HEK293 (cell line): ENCODE results near the gene DEPDC5.

Experiments
- CTCF ChIA-PET: fragments of 350-600 bp; formaldehyde crosslinking; extraction: SDS; loops from one replicate; lab custom pipeline; 2021; ENCODE audit warnings: antibody characterized with exemption; lab: Yijun Ruan, JAX
- POLR2A ChIA-PET: fragments of 300-600 bp; formaldehyde crosslinking; extraction: SDS; loops from one replicate; lab custom pipeline; 2020; ENCODE audit warnings: antibody characterized with exemption, inconsistent platforms; lab: Yijun Ruan, JAX
- H3K27ac ChIP-seq: fragments of 200-500 bp; sonication (Bioruptor generic); 2 replicates; pipeline ENCODE4 v1.5.1; 2014; ENCODE audit warnings: low read depth, low read length, control low read depth, inconsistent platforms; ENCODE audit errors: extremely low read depth
- H3K36me3 ChIP-seq, 2 experiments: fragments of 200-500 bp in 1 of 2; sonication (Bioruptor generic) in 1 of 2; 1 replicate in 1 of 2; 2 replicates in 1 of 2; pipeline ENCODE4 v1.5.1; 2014 to 2017; ENCODE audit warnings: inconsistent platforms in 2 of 2, low read length in 2 of 2; ENCODE audit not compliant: control insufficient read depth in 2 of 2, insufficient read depth in 1 of 2
- H3K4me1 ChIP-seq: fragments of 200-500 bp; sonication (Bioruptor generic); 2 replicates; pipeline ENCODE4 v1.5.1; 2014; ENCODE audit warnings: mild to moderate bottlenecking, low read length, inconsistent platforms; ENCODE audit not compliant: control insufficient read depth, insufficient read depth
- H3K4me3 ChIP-seq: 2 replicates; pipeline ENCODE4 v1.5.1; 2011; ENCODE audit warnings: low read depth, mild to moderate bottlenecking, control low read depth, low read length, moderate library complexity
- H3K9me3 ChIP-seq: fragments of 200-500 bp; sonication (Bioruptor generic); 2 replicates; pipeline ENCODE4 v1.5.1; 2014; ENCODE audit warnings: low read depth, low read length, inconsistent platforms; ENCODE audit not compliant: control insufficient read depth, insufficient read depth
- BCL11A ChIP-seq: fragments of 450-650 bp; formaldehyde crosslinking; IDR thresholded peaks from 2 replicates; pipeline ENCODE4 v1.5.1; 2016; ENCODE audit warnings: low read depth, missing biosample characterization, missing genetic modification characterization
- GLIS1 ChIP-seq: fragments of 450-650 bp; formaldehyde crosslinking; IDR thresholded peaks from 2 replicates; pipeline ENCODE4 v1.5.1; 2016; ENCODE audit warnings: missing biosample characterization, missing genetic modification characterization
- GLIS2 ChIP-seq: fragments of 450-650 bp; formaldehyde crosslinking; IDR thresholded peaks from 2 replicates; pipeline ENCODE4 v1.5.1; 2016; ENCODE audit warnings: missing biosample characterization, missing genetic modification characterization
- MEIS1 ChIP-seq: sonication (generic); formaldehyde crosslinking; IDR thresholded peaks from 2 replicates; pipeline ENCODE4 v1.8.1; 2022; ENCODE audit warnings: missing genetic modification reagents, mild to moderate bottlenecking, borderline replicate concordance
- SETDB1 ChIP-seq: IDR thresholded peaks from one replicate; pipeline ENCODE4 v1.6.1; 2017; ENCODE audit warnings: mild to moderate bottlenecking, low read length, moderate library complexity, mixed read lengths; ENCODE audit not compliant: insufficient read length
- YY2 ChIP-seq: fragments of 450-650 bp; formaldehyde crosslinking; IDR thresholded peaks from 2 replicates; pipeline ENCODE4 v1.5.1; 2016; ENCODE audit warnings: missing biosample characterization, missing genetic modification characterization
- ZBTB17 ChIP-seq: fragments of 450-650 bp; formaldehyde crosslinking; IDR thresholded peaks from 2 replicates; pipeline ENCODE4 v1.5.1; 2016; ENCODE audit warnings: missing biosample characterization, missing genetic modification characterization
- ZIC2 ChIP-seq: fragments of 450-650 bp; formaldehyde crosslinking; IDR thresholded peaks from 2 replicates; pipeline ENCODE4 v1.5.1; 2016; ENCODE audit warnings: missing biosample characterization, missing genetic modification characterization
- ZNF169 ChIP-seq: fragments of 450-650 bp; formaldehyde crosslinking; IDR thresholded peaks from 2 replicates; pipeline ENCODE4 v1.5.1; 2016; ENCODE audit warnings: missing biosample characterization, missing genetic modification characterization
- ZNF202 ChIP-seq: fragments of 450-650 bp; formaldehyde crosslinking; IDR thresholded peaks from 2 replicates; pipeline ENCODE4 v1.5.1; 2016; ENCODE audit warnings: missing biosample characterization, missing genetic modification characterization, borderline replicate concordance
- ZNF239 ChIP-seq: fragments of 450-650 bp; formaldehyde crosslinking; IDR thresholded peaks from 2 replicates; pipeline ENCODE4 v1.5.1; 2016; ENCODE audit warnings: missing biosample characterization, missing genetic modification characterization
- ZNF24 ChIP-seq: fragments of 450-650 bp; formaldehyde crosslinking; IDR thresholded peaks from 2 replicates; pipeline ENCODE4 v1.5.1; 2016; ENCODE audit warnings: missing biosample characterization, missing genetic modification characterization
- ZNF324 ChIP-seq: fragments of 450-650 bp; formaldehyde crosslinking; IDR thresholded peaks from 2 replicates; pipeline ENCODE4 v1.5.1; 2016; ENCODE audit warnings: missing biosample characterization, missing genetic modification characterization
- ZNF341 ChIP-seq: fragments of 450-650 bp; formaldehyde crosslinking; IDR thresholded peaks from 2 replicates; pipeline ENCODE4; 2016; ENCODE audit warnings: low read depth, missing biosample characterization, missing genetic modification characterization
- ZNF350 ChIP-seq: fragments of 450-650 bp; formaldehyde crosslinking; IDR thresholded peaks from 2 replicates; pipeline ENCODE4 v1.5.0; 2017; ENCODE audit warnings: missing biosample characterization, mild to moderate bottlenecking, missing genetic modification characterization
- ZNF416 ChIP-seq: fragments of 450-650 bp; formaldehyde crosslinking; IDR thresholded peaks from 2 replicates; pipeline ENCODE4 v1.5.1; 2016; ENCODE audit warnings: missing biosample characterization, missing genetic modification characterization
- ZNF473 ChIP-seq: fragments of 450-650 bp; formaldehyde crosslinking; IDR thresholded peaks from 2 replicates; pipeline ENCODE4 v1.5.1; 2017; ENCODE audit warnings: missing biosample characterization, missing genetic modification characterization
- ZNF548 ChIP-seq: fragments of 450-650 bp; formaldehyde crosslinking; IDR thresholded peaks from 2 replicates; pipeline ENCODE4 v1.5.1; 2016; ENCODE audit warnings: missing biosample characterization, missing genetic modification characterization
- ZNF600 ChIP-seq: fragments of 450-650 bp; formaldehyde crosslinking; IDR thresholded peaks from 2 replicates; pipeline ENCODE4 v1.5.1; 2016; ENCODE audit warnings: missing biosample characterization, missing genetic modification characterization
- ZNF623 ChIP-seq: fragments of 450-650 bp; formaldehyde crosslinking; IDR thresholded peaks from 2 replicates; pipeline ENCODE4 v1.5.1; 2016; ENCODE audit warnings: missing biosample characterization, missing genetic modification characterization
- ZNF701 ChIP-seq: fragments of 450-650 bp; formaldehyde crosslinking; IDR thresholded peaks from 2 replicates; pipeline ENCODE4 v1.5.1; 2016; ENCODE audit warnings: missing biosample characterization, missing genetic modification characterization
- TF ChIP-seq, protein P1 (sequence below): fragments of 450-650 bp; formaldehyde crosslinking; IDR thresholded peaks from 2 replicates; pipeline ENCODE4 v1.5.1; 2016; ENCODE audit warnings: missing biosample characterization, missing genetic modification characterization
- TF ChIP-seq, protein P2 (sequence below): fragments of 450-650 bp; formaldehyde crosslinking; IDR thresholded peaks from 2 replicates; pipeline ENCODE4 v1.5.1; 2016; ENCODE audit warnings: missing biosample characterization, missing genetic modification characterization

DEPDC5 gene

DNA sequence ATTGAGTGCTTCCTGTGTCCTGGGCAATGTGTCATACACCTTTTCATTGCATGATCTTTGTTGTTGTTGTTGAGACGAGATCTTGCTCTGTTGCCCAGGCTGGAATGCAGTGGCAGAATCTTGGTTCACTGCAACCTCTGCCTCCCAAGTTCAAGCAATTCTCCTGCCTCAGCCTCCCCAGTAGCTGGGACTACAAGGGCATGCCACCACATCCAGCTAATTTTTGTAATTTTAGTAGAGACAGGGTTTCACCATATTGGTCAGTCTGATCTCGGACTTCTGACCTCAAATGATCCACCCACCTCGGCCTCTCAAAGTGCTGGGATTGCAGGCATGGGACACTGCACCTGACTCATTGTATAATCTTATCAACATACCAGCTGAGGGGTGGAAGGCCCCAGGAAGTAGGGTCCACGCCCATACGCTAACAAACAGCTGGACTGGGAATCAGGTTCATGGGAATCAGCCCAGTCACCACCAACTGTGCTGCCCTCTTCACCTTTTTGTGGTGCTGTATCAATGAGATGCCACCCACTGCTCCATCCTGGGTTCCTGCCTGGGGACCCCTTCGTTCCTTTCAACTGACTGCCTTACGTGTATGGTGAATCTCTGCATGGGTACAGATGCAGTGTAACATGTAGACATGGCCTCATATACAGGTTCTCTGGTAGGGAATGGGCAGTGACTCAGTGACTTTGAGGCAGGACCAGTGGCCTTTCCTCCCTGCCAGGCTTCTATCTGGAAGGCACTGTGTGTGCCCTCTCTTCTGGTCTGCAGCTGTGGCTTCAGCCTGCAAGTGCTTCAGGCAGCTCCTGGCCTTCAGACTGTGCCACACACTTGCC, 158.0 kb downstream of the DEPDC5 start:
- Histone ChIP-seq H3K9me3 (no peaks in the 10 kb centered on the region), H3K4me1 (no peaks in the 10 kb centered on the region), H3K4me3 (no peak overlapping the region), H3K36me3 (peaks cover 0 to 15% of the 10 kb centered on the region in 2 experiments; a peak in 1 of 3 replicates), H3K27ac (no peak overlapping the region)
- CTCF ChIA-PET = interaction anchor here (0.6 to 0.7 kb wide), 2 partner anchors 99 to 169 kb away, joined by 3 read pairs; no protein-coding TSS in a partner anchor
- POLR2A ChIA-PET = no interaction called here
- 0 out of 2 replicates have a peak, but pooled peaks have one; percentile 8 for TF ChIP-seq ZIC2 (tag by site-specific recombination)
- TF ChIP-seq MEIS1 (CRISPR knock-in tag) = no peak

DNA sequence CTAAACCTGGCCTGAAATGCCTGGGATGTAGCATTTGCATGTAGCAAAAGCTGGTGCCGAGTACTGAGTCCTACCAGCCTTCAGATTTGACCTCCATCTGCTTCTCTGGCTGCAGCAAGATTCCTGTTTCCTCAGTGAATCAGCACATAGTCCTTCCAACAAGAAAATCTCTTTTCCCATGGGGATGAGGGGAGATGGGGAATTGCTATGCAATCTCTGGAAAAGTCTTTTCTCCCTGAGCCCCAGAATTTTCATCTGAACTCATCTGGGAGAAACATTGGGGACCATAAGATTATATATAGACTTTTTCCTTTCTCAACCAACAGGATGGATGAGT, 158.6 kb downstream of the DEPDC5 start:
- ChIA-PET CTCF (no interaction called here), POLR2A (no interaction called here)
- Histone ChIP-seq H3K9me3 (no peaks in the 10 kb centered on the region), H3K4me1 (no peaks in the 10 kb centered on the region), H3K36me3 (peaks cover 0 to 12% of the 10 kb centered on the region in 2 experiments; a peak in 1 of 3 replicates), H3K27ac (no peak overlapping the region), H3K4me3 (no peak overlapping the region)
- TF ChIP-seq ZNF24 (tag by site-specific recombination) (no peak), ZNF202 (tag by site-specific recombination) (no peak), ZBTB17 (peak; percentile 46)

DNA sequence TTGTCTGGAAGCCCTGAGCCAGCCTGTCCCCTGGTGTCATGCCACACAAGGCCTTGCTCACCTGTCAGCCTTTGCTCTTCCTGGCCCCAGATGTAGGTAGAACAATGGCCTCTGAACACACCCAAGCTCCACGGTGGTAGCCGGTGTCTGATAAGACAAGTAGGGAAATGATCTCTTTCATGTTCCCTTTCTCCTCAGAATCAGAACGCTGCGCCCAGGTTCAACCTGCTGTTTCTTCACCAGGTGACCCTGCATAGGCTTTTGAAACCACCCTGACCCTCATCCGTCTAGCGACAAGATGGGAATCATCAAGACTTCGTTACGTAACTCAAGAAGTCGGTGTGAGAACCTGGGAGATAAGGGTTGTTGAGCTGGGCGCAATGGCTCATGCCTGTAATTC, 161.8 kb downstream of the DEPDC5 start:
- ChIA-PET POLR2A (no interaction called here), CTCF (no interaction called here)
- no peaks in the 10 kb centered on the region for H3K9me3 ChIP-seq
- no peaks in the 10 kb centered on the region for H3K36me3 ChIP-seq
- H3K4me3 ChIP-seq = no peak overlapping the region
- no peaks in the 10 kb centered on the region for H3K4me1 ChIP-seq
- H3K27ac ChIP-seq = no peak overlapping the region
- TF ChIP-seq ZNF341 (no peak), ZNF239 (no peak), ZNF169 (tag by site-specific recombination) (no peak), ZNF350 (tag by site-specific recombination) (no peak), ZNF548 (no peak), ZNF324 (no peak), GLIS1 (tag by site-specific recombination) (no peak), BCL11A (tag by site-specific recombination) (no peak), SETDB1 (no peak), YY2 (no peak), ZNF623 (tag by site-specific recombination) (no peak), GLIS2 (tag by site-specific recombination) (no peak), ZNF701 (no peak), ZNF600 (tag by site-specific recombination) (no peak), ZNF416 (tag by site-specific recombination) (no peak), ZNF473 (tag by site-specific recombination) (no peak)
- TF ChIP-seq, protein P1, sequence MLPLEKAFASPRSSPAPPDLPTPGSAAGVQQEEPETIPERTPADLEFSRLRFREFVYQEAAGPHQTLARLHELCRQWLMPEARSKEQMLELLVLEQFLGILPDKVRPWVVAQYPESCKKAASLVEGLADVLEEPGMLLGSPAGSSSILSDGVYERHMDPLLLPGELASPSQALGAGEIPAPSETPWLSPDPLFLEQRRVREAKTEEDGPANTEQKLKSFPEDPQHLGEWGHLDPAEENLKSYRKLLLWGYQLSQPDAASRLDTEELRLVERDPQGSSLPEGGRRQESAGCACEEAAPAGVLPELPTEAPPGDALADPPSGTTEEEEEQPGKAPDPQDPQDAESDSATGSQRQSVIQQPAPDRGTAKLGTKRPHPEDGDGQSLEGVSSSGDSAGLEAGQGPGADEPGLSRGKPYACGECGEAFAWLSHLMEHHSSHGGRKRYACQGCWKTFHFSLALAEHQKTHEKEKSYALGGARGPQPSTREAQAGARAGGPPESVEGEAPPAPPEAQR (tag by site-specific recombination) = no peak
- TF ChIP-seq, protein P2, sequence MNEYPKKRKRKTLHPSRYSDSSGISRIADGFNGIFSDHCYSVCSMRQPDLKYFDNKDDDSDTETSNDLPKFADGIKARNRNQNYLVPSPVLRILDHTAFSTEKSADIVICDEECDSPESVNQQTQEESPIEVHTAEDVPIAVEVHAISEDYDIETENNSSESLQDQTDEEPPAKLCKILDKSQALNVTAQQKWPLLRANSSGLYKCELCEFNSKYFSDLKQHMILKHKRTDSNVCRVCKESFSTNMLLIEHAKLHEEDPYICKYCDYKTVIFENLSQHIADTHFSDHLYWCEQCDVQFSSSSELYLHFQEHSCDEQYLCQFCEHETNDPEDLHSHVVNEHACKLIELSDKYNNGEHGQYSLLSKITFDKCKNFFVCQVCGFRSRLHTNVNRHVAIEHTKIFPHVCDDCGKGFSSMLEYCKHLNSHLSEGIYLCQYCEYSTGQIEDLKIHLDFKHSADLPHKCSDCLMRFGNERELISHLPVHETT (tag by site-specific recombination) = no peak
